Trophoblast cell (in vitro differentiated cells and primary cell): ENCODE data around the gene ADAD1.

Experiments used
- DNase-seq, 2 donors: peaks; one replicate each; pipeline ENCODE4 v3.0.0-alpha.2; 2016
- H2AFZ ChIP-seq: 2 replicates; pipeline ENCODE4 v1.6.1; 2013; ENCODE audit warnings: low read length, moderate library complexity, mild to moderate bottlenecking; ENCODE audit not compliant: insufficient read depth, poor library complexity
- H2AK5ac ChIP-seq: 2 replicates; pipeline ENCODE4 v1.6.1; 2013; ENCODE audit warnings: mild to moderate bottlenecking, low read length
- H2BK120ac ChIP-seq: 2 replicates; pipeline ENCODE4 v1.6.1; 2013; ENCODE audit warnings: low read length, mild to moderate bottlenecking, moderate library complexity; ENCODE audit not compliant: insufficient read depth, poor library complexity
- H2BK12ac ChIP-seq: 2 replicates; pipeline ENCODE4 v1.6.1; 2013; ENCODE audit warnings: mild to moderate bottlenecking, low read length, moderate library complexity
- H2BK5ac ChIP-seq: 2 replicates; pipeline ENCODE4 v1.6.1; 2013; ENCODE audit warnings: low read length, low read depth, moderate library complexity, mild to moderate bottlenecking; ENCODE audit not compliant: poor library complexity
- H3K14ac ChIP-seq: 2 replicates; pipeline ENCODE4 v1.6.1; 2013; ENCODE audit warnings: mild to moderate bottlenecking, low read length
- H3K18ac ChIP-seq: 2 replicates; pipeline ENCODE4 v1.6.1; 2013; ENCODE audit warnings: mild to moderate bottlenecking, low read length
- H3K23ac ChIP-seq: 2 replicates; pipeline ENCODE4 v1.6.1; 2013; ENCODE audit warnings: low read length
- H3K27ac ChIP-seq: 2 replicates; pipeline ENCODE4 v1.5.1; 2013; ENCODE audit warnings: low read depth, mild to moderate bottlenecking, inconsistent platforms, low read length, moderate library complexity
- H3K27me3 ChIP-seq: 2 replicates; pipeline ENCODE4 v1.6.1; 2013; ENCODE audit warnings: inconsistent platforms, mild to moderate bottlenecking, low read length, moderate library complexity; ENCODE audit not compliant: insufficient read depth
- H3K36me3 ChIP-seq, 2 experiments: 1 replicate in 1 of 2; 2 replicates in 1 of 2; pipeline ENCODE4 v1.6.1; 2013; ENCODE audit warnings: low read length in 2 of 2, mild to moderate bottlenecking in 2 of 2, moderate library complexity in 1 of 2; ENCODE audit not compliant: insufficient read depth in 2 of 2, control insufficient read depth in 1 of 2
- H3K4ac ChIP-seq: 2 replicates; pipeline ENCODE4 v1.6.1; 2013; ENCODE audit warnings: low read depth, mild to moderate bottlenecking, low read length, moderate library complexity
- H3K4me1 ChIP-seq, 2 experiments: 1 replicate in 1 of 2; 2 replicates in 1 of 2; pipeline ENCODE4 v1.6.1; 2013; ENCODE audit warnings: low read length in 2 of 2, mild to moderate bottlenecking in 2 of 2, moderate library complexity in 1 of 2; ENCODE audit not compliant: insufficient read depth in 2 of 2, control insufficient read depth in 1 of 2
- H3K4me2 ChIP-seq: 2 replicates; pipeline ENCODE4 v1.6.1; 2013; ENCODE audit warnings: inconsistent platforms, mild to moderate bottlenecking, low read length, moderate library complexity
- H3K4me3 ChIP-seq: 2 replicates; pipeline ENCODE4 v1.5.1; 2013; ENCODE audit warnings: mild to moderate bottlenecking, low read depth, low read length, inconsistent platforms
- H3K79me1 ChIP-seq: one replicate; pipeline ENCODE4 v1.6.1; 2013; ENCODE audit warnings: low read length
- H3K79me2 ChIP-seq: 2 replicates; pipeline ENCODE4 v1.6.1; 2013; ENCODE audit warnings: low read length, mild to moderate bottlenecking; ENCODE audit not compliant: control insufficient read depth, insufficient read depth, poor library complexity
- H3K9ac ChIP-seq: 2 replicates; pipeline ENCODE4 v1.6.1; 2013; ENCODE audit warnings: mild to moderate bottlenecking, low read length
- H3K9me3 ChIP-seq: 2 replicates; pipeline ENCODE4 v1.6.1; 2013; ENCODE audit warnings: low read depth, mild to moderate bottlenecking, control low read depth, inconsistent platforms, low read length; ENCODE audit not compliant: insufficient read depth
- H4K12ac ChIP-seq: 2 replicates; pipeline ENCODE4 v1.6.1; 2013; ENCODE audit warnings: low read depth, mild to moderate bottlenecking, low read length, moderate library complexity
- H4K8ac ChIP-seq: 2 replicates; pipeline ENCODE4 v1.6.1; 2013; ENCODE audit warnings: low read depth, mild to moderate bottlenecking, low read length, moderate library complexity
- H4K91ac ChIP-seq: one replicate; pipeline ENCODE4 v1.6.1; 2013; ENCODE audit warnings: low read depth, mild to moderate bottlenecking, low read length, moderate library complexity
- WGBS: extraction: QIAGEN DNeasy Blood & Tissue Kit; methylation state at CpG from one replicate; pipeline ENCODE4 v1.1.7; 2013; ENCODE audit warnings: missing lambda C conversion rate; ENCODE audit not compliant: insufficient read length, insufficient coverage; ENCODE audit errors: extremely low coverage; 5-methylcytosine and 5-hydroxymethylcytosine counted together

The ADAD1 gene

GRCh38 chr4:122469457-122469856 is 90.6 kb downstream of the ADAD1 start:
- Histone ChIP-seq H4K91ac (no peak overlapping the region), H4K12ac (no peak overlapping the region), H3K9me3 (no peaks in the 10 kb centered on the region), H3K4ac (no peak overlapping the region), H2AK5ac (no peak overlapping the region), H3K23ac (no peak overlapping the region), H3K14ac (no peak overlapping the region), H2AFZ (no peak overlapping the region), H3K27ac (no peak overlapping the region), H3K27me3 (no peaks in the 10 kb centered on the region), H3K4me1 (no peaks in the 10 kb centered on the region), H3K4me3 (no peak overlapping the region), H2BK5ac (no peak overlapping the region), H3K9ac (no peak overlapping the region), H2BK120ac (no peak overlapping the region), H3K36me3 (no peaks in the 10 kb centered on the region), H3K79me1 (no peaks in the 10 kb centered on the region), H4K8ac (no peak overlapping the region), H2BK12ac (no peak overlapping the region), H3K18ac (no peak overlapping the region), H3K4me2 (no peak overlapping the region), H3K79me2 (no peaks in the 10 kb centered on the region)
- DNase-seq = no peak
- WGBS = no CpG with 5 or more reads among the region's 1 CpG

DNA sequence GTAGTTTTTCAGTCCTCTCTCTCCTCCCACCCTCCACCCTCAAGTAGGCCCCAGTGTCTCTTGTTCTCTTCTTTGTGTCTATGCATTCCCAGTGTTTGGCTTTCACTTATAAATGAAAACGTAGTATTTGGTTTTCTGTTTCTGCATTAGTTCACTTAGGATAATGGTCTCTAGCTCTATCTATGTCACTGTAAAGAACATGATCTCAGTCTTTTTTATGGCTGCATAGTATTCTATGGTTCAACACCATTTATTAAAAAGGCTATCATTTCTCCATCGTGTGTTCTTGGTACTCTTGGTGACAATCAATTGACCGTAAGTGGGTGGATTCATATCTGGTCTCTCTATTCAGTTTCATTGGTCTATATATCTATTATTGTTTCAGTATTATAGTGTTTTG is 96.4 kb downstream of the ADAD1 start:
- no peak overlapping the region for H3K9ac ChIP-seq
- H3K79me2 ChIP-seq = no peaks in the 10 kb centered on the region
- H2BK120ac ChIP-seq = no peak overlapping the region
- no peak overlapping the region for H3K27ac ChIP-seq
- no peak overlapping the region for H3K14ac ChIP-seq
- no peaks in the 10 kb centered on the region for H3K4me1 ChIP-seq
- no peak overlapping the region for H2BK5ac ChIP-seq
- no peak overlapping the region for H4K12ac ChIP-seq
- no peaks in the 10 kb centered on the region for H3K27me3 ChIP-seq
- H4K91ac ChIP-seq = no peak overlapping the region
- no peak for DNase-seq
- WGBS = no CpG with 5 or more reads among the region's 3 CpGs
- H3K4me2 ChIP-seq = no peak overlapping the region
- H4K8ac ChIP-seq = no peak overlapping the region
- H3K79me1 ChIP-seq = no peaks in the 10 kb centered on the region
- no peak overlapping the region for H2BK12ac ChIP-seq
- H2AFZ ChIP-seq = no peak overlapping the region
- no peaks in the 10 kb centered on the region for H3K9me3 ChIP-seq
- no peaks in the 10 kb centered on the region for H3K36me3 ChIP-seq
- H2AK5ac ChIP-seq = no peak overlapping the region
- no peak overlapping the region for H3K23ac ChIP-seq
- H3K4me3 ChIP-seq = no peak overlapping the region
- no peak overlapping the region for H3K4ac ChIP-seq
- no peak overlapping the region for H3K18ac ChIP-seq

DNA sequence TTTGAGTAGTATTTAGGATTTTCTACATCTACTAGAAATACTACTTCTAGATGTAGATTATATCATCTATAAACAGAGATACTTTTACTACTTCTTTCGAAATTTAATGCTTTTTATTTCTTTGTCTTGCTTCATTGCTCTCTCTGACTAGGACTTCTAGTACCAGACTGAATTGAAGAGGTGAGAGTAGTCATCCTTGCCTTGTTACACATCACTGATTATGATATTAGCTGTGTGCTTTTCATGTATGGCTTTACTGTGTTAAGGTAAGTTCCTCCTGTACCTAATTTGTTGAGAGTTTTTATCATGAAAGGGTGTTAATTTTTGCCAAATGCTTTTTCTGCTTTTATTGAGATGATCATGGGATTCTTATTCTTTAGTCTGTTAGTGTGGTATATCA is 97.3 kb downstream of the ADAD1 start:
- no peak overlapping the region for H4K91ac ChIP-seq
- H2BK12ac ChIP-seq = no peak overlapping the region
- H3K4me1 ChIP-seq = no peaks in the 10 kb centered on the region
- H3K27me3 ChIP-seq = no peaks in the 10 kb centered on the region
- H3K14ac ChIP-seq = no peak overlapping the region
- no peak overlapping the region for H2AK5ac ChIP-seq
- no peaks in the 10 kb centered on the region for H3K9me3 ChIP-seq
- H3K4me2 ChIP-seq = no peak overlapping the region
- no peak for DNase-seq
- H2AFZ ChIP-seq = no peak overlapping the region
- no peak overlapping the region for H3K4ac ChIP-seq
- no peak overlapping the region for H3K23ac ChIP-seq
- H3K27ac ChIP-seq = no peak overlapping the region
- no peak overlapping the region for H3K18ac ChIP-seq
- H3K79me2 ChIP-seq = no peaks in the 10 kb centered on the region
- H4K12ac ChIP-seq = no peak overlapping the region
- H2BK5ac ChIP-seq = no peak overlapping the region
- H3K79me1 ChIP-seq = no peaks in the 10 kb centered on the region
- H2BK120ac ChIP-seq = no peak overlapping the region
- H3K36me3 ChIP-seq = no peaks in the 10 kb centered on the region
- no CpG with 5 or more reads among the region's 1 CpG for WGBS
- H3K4me3 ChIP-seq = no peak overlapping the region
- H3K9ac ChIP-seq = no peak overlapping the region
- H4K8ac ChIP-seq = no peak overlapping the region

DNA sequence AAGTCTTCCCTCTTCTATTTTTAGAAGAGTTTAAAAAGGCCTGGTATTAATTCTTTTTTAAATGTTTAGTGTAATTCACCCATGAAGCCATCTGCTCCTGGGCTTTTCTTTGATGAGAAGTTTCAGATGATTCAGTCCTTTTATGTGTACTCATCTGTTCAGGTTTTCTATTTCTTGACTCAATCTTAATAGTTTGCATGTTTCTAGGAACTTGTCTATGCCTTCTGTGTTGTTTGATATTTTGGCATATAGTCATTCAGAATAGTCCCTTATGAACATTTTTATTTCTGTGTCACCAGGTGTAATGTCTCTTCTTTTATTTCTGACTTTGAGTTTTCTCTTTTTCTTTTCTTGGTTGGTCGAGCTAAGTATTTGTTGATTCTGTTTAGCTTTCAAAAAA is 97.9 kb downstream of the ADAD1 start:
- H3K79me1 ChIP-seq = no peaks in the 10 kb centered on the region
- H3K9me3 ChIP-seq = no peaks in the 10 kb centered on the region
- H4K8ac ChIP-seq = no peak overlapping the region
- no peak overlapping the region for H3K9ac ChIP-seq
- H2BK120ac ChIP-seq = no peak overlapping the region
- no peak overlapping the region for H3K27ac ChIP-seq
- DNase-seq = no peak
- no peak overlapping the region for H2AFZ ChIP-seq
- H3K27me3 ChIP-seq = no peaks in the 10 kb centered on the region
- no peaks in the 10 kb centered on the region for H3K36me3 ChIP-seq
- H4K12ac ChIP-seq = no peak overlapping the region
- H2AK5ac ChIP-seq = no peak overlapping the region
- no peak overlapping the region for H3K4ac ChIP-seq
- no peak overlapping the region for H3K18ac ChIP-seq
- WGBS = no CpG with 5 or more reads among the region's 1 CpG
- no peak overlapping the region for H3K4me3 ChIP-seq
- no peaks in the 10 kb centered on the region for H3K79me2 ChIP-seq
- H3K4me1 ChIP-seq = no peaks in the 10 kb centered on the region
- H2BK5ac ChIP-seq = no peak overlapping the region
- H3K14ac ChIP-seq = no peak overlapping the region
- H2BK12ac ChIP-seq = no peak overlapping the region
- no peak overlapping the region for H3K4me2 ChIP-seq
- H3K23ac ChIP-seq = no peak overlapping the region
- H4K91ac ChIP-seq = no peak overlapping the region
